HG02623 (cell line): ENCODE results near the gene TMEM139.

Experiments
- ATAC-seq: cut with Tn5 transposase; IDR thresholded peaks from one replicate; pipeline ENCODE4 v1.9.1; 2021; ENCODE audit warnings: moderate library complexity; ENCODE audit not compliant: unreplicated experiment

Gene TMEM139

GRCh38 chr7:143321734-143322133 lies 37.0 kb downstream of the TMEM139 start:
- no peak for ATAC-seq

- no peak for ATAC-seq
Measured at GRCh38 chr7:143322760-143323633, 38.2 kb downstream of the TMEM139 start.

- no peak for ATAC-seq
Measured at GRCh38 chr7:143323653-143324052, 38.9 kb downstream of the TMEM139 start.

- no peak for ATAC-seq
Measured at GRCh38 chr7:143325240-143325639, 40.5 kb downstream of the TMEM139 start.

GRCh38 chr7:143327903-143328302 lies 43.1 kb downstream of the TMEM139 start:
- ATAC-seq: peak; percentile 61

- no peak for ATAC-seq
Measured at GRCh38 chr7:143329471-143330170, 44.9 kb downstream of the TMEM139 start.

- ATAC-seq: no peak
Measured at GRCh38 chr7:143331179-143331801, 46.5 kb downstream of the TMEM139 start.

GRCh38 chr7:143334244-143334643 lies 49.5 kb downstream of the TMEM139 start:
- ATAC-seq: no peak

GRCh38 chr7:143337216-143337615 lies 52.5 kb downstream of the TMEM139 start:
- no peak for ATAC-seq
